ENCODE data around the gene SLC24A3.

DNA sequence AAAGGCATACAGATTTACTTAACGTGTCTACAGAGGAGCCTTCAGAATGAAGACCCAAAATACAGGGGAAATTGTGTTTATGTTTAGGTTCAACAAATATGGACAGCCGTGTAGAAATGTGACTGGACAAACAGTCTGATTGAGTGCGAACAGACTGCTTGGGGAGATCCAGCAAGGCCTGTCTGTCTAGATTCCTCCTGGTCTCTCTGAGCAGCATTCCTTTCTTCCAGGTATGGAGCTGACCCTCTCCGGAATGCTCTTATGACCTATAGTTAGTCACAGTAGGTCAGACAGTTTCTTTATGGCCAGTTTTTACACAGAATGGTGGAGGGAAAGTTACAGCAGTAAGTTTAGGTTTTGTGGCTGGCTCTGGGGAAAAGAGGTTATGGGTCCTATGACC, 554.6 kb downstream of the SLC24A3 start:
- TF ChIP-seq EZH2 (IDR thresholded peaks at IDR 0.05; ENCODE audit: borderline replicate concordance), result no peak
- TF ChIP-seq, protein P1, sequence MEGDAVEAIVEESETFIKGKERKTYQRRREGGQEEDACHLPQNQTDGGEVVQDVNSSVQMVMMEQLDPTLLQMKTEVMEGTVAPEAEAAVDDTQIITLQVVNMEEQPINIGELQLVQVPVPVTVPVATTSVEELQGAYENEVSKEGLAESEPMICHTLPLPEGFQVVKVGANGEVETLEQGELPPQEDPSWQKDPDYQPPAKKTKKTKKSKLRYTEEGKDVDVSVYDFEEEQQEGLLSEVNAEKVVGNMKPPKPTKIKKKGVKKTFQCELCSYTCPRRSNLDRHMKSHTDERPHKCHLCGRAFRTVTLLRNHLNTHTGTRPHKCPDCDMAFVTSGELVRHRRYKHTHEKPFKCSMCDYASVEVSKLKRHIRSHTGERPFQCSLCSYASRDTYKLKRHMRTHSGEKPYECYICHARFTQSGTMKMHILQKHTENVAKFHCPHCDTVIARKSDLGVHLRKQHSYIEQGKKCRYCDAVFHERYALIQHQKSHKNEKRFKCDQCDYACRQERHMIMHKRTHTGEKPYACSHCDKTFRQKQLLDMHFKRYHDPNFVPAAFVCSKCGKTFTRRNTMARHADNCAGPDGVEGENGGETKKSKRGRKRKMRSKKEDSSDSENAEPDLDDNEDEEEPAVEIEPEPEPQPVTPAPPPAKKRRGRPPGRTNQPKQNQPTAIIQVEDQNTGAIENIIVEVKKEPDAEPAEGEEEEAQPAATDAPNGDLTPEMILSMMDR (IDR thresholded peaks at IDR 0.05; ENCODE audit: poor library complexity), result no peak
- no peak for TF ChIP-seq EZH2phosphoT487 (IDR thresholded peaks at IDR 0.05; ENCODE audit: low read depth, severe bottlenecking, unreplicated experiment)
